GM13976 (cell line): ENCODE results near the gene MRTFA.

Source experiments
- DNase-seq: peaks from one replicate; pipeline ENCODE4 v3.0.0; 2012; ENCODE audit warnings: low spot score
- in situ Hi-C: fragments of 300-500 bp; cut with MboI; formaldehyde crosslinking; loops from one replicate; pipeline ENCODE4 v1.12.0; 2022; ENCODE audit warnings: low sequenced_read_pairs, mixed read lengths, inconsistent platforms; ENCODE audit not compliant: unreplicated experiment
- TF ChIP-seq, protein P1 (sequence below): IDR thresholded peaks from 2 replicates; pipeline ENCODE4 v1.5.1; 2012; ENCODE audit warnings: borderline replicate concordance, mild to moderate bottlenecking; ENCODE audit not compliant: insufficient read depth; ENCODE audit errors: extremely low read depth, missing control alignments, control extremely low read depth

The MRTFA gene

DNA sequence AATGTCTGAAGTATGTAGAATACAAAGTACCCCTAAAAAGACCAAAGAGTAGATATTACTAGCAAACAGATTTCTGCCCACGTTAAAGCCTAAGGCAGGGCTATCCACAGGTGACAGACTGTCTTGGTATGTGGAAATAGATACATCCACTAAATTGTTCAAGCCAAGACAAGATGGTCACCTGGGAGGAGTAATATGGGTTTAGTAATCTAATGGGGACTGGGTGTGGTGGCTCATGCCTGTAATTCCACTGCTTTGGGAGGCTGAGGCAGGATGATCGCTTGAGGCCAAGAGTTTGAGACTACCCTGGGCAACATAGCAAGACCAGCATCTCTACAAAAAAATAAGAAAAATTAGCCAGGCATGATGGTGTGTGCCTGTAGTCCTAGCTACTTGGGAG lies 258.6 kb downstream of the MRTFA start:
- TF ChIP-seq, protein P1, sequence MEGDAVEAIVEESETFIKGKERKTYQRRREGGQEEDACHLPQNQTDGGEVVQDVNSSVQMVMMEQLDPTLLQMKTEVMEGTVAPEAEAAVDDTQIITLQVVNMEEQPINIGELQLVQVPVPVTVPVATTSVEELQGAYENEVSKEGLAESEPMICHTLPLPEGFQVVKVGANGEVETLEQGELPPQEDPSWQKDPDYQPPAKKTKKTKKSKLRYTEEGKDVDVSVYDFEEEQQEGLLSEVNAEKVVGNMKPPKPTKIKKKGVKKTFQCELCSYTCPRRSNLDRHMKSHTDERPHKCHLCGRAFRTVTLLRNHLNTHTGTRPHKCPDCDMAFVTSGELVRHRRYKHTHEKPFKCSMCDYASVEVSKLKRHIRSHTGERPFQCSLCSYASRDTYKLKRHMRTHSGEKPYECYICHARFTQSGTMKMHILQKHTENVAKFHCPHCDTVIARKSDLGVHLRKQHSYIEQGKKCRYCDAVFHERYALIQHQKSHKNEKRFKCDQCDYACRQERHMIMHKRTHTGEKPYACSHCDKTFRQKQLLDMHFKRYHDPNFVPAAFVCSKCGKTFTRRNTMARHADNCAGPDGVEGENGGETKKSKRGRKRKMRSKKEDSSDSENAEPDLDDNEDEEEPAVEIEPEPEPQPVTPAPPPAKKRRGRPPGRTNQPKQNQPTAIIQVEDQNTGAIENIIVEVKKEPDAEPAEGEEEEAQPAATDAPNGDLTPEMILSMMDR: no peak
- DNase-seq: no peak
- in situ Hi-C loops: no loop called here

DNA sequence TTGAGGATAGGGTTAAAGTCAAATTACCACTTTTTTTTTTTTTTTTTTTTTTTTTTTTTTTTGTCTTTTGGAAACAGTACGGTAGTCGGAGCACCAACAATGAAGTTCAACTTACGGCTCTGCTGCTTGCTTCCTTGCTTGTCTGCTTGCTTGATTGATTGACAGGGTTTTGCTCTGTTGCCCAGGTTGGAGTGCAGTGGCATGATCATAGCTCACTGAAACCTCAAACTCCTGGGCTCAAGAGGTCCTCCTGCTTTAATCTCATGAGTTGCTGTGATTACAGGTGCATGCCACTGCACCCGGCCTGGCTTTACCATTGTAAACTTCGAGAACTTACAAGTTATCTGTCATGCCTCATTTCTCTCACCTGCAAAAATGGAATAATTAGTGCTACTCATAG lies 260.4 kb downstream of the MRTFA start:
- in situ Hi-C loops: no loop called here
- DNase-seq: no peak
- TF ChIP-seq, protein P1: no peak

DNA sequence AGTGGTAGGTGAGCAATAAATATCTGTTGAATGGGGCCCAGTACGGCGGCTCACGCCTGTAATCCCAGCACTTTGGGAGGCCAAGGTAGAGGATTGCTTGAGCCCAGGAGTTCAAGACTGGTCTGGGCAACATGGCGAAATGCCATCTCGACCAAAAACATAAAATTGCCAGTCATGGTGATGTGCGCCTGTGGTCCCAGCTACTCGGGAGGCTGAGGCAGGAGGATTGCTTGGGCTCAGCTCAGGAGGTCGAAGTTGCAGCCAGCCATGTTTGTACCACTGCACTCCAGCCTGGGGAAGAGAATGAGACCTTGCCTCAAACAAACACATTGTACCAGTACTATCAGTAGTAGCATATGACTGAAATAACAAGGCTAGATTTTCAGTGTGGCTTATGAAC lies 262.0 kb downstream of the MRTFA start:
- DNase-seq: no peak
- in situ Hi-C loops: loop anchor here (25.0 kb wide), 1 partner anchor 837 kb away; the partner anchor contains the start of gene RPS19BP1
- TF ChIP-seq, protein P1: no peak

DNA sequence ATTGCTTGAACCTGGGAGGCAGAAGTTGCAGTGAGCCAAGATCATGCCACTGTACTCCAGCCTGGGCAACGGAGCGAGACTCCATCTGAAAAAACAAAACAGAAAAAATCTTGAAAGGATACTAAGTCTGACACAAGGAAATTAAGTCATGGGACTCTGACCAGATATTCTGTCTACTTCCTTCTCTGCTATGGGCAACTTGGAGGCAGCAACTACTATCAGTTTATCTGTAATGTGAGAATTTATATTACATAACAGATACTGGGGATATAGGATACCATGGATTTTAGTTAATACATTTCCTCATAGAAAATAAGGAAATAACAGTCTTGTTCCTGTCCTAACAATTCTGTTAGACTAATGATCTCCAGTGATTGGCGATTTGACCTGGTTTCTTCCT lies 267.7 kb downstream of the MRTFA start:
- TF ChIP-seq, protein P1: no peak
- DNase-seq: no peak
- in situ Hi-C loops: loop anchor here (25.0 kb wide), 1 partner anchor 832 kb away; the partner anchor contains the start of gene RPS19BP1

DNA sequence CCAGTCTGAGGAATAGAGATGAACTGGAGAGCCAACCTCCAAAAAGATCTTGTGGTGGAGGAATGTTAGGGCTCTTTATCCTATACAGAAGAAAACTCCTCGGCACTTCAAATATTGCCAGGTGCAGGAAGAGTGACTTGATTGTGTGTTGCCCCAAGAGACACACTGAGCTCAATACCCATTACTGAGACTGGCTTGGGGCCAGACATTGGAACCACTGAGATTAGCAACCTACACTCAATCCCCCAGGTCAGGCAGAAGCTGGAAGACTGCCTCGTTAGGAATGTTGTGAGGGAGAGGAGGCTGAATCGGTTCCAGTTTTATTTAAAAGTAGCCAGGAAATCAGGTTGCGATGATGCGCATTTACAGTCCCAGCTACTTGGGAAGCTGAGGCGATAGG lies 268.5 kb downstream of the MRTFA start:
- in situ Hi-C loops: loop anchor here (25.0 kb wide), 1 partner anchor 831 kb away; the partner anchor contains the start of gene RPS19BP1
- TF ChIP-seq, protein P1: no peak
- DNase-seq: no peak

DNA sequence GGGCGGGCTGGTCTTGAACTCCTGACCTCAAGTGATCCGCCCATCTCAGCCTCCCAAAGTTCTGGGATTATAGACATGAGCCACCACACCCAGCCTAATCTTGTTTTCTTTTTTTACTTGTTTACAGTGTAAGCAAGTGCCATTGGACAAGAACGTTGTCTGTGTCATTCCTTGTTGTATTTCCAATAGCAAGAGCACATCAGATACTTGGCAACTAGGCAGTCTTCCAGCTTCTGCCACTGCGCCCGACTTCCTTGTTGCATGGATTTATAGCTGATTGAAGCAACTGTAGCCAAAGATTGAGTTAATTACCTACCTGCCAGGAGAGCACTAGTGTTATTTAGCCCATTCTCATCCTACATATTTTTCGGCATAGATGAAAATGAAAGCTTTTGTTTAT lies 269.2 kb downstream of the MRTFA start:
- in situ Hi-C loops: loop anchor here (25.0 kb wide), 1 partner anchor 830 kb away; the partner anchor contains the start of gene RPS19BP1

More for the DNA sequence above, 269.2 kb downstream of the MRTFA start:
- DNase-seq: no peak
- TF ChIP-seq, protein P1: no peak
